Transverse colon (tissue), 3 donors: ENCODE measurements around the gene GRSF1.

Source experiments
- CTCF ChIP-seq, 5 experiments: fragments of 200-600 bp in 3 of 5; fragments of 450-650 bp in 2 of 5; sonication (generic) in 3 of 5; IDR thresholded peaks; 1 replicate in 2 of 5; 2 replicates in 3 of 5; pipeline ENCODE4 v1.5.1; 2016 to 2017; ENCODE audit warnings: antibody characterized with exemption in 5 of 5, inconsistent platforms in 3 of 5, mild to moderate bottlenecking in 2 of 5, moderate library complexity in 1 of 5
- EP300 ChIP-seq: sonication (generic); formaldehyde crosslinking; IDR thresholded peaks from one replicate; pipeline ENCODE4 v1.6.1; 2017; ENCODE audit warnings: antibody characterized with exemption, low read depth

- TF ChIP-seq CTCF (IDR thresholded peaks at IDR 0.05) (no peak), EP300 (no peak)
Observed at GRCh38 chr4:70858454-70858853, 18.8 kb upstream of the GRSF1 start.
